OCI-LY3 (cell line): ENCODE results near the gene MAMLD1.

Source experiments
- H2AFZ ChIP-seq: fragments of 200-600, 300-600 bp; shearing (Covaris generic); 2 replicates; pipeline ENCODE4 v1.6.0; 2014; ENCODE audit warnings: antibody characterized with exemption, low read depth, low read length
- H3K27ac ChIP-seq: fragments of 200-600, 300-600 bp; sonication (generic); 2 replicates; pipeline ENCODE4 v1.5.1; 2014; ENCODE audit warnings: mild to moderate bottlenecking, low read length, moderate library complexity, mixed read lengths
- H3K27me3 ChIP-seq: fragments of 200-600, 300-600 bp; sonication (generic); 2 replicates; pipeline ENCODE4 v1.6.1; 2014; ENCODE audit warnings: low read depth, low read length, mixed read lengths
- H3K36me3 ChIP-seq: fragments of 200-600, 300-600 bp; sonication (generic); replicated peaks from 2 replicates; pipeline ENCODE3; 2014; ENCODE audit warnings: low read depth, low read length, mixed read lengths
- H3K4me1 ChIP-seq: fragments of 300-600, 200-600 bp; sonication (generic); 2 replicates; pipeline ENCODE4 v1.6.1; 2014; ENCODE audit warnings: low read length, mixed read lengths
- H3K4me2 ChIP-seq: fragments of 200-600, 300-600 bp; sonication (generic); 2 replicates; pipeline ENCODE4 v1.6.1; 2014; ENCODE audit warnings: low read length, mixed read lengths
- H3K4me3 ChIP-seq: fragments of 300-600, 200-600 bp; sonication (generic); 2 replicates; pipeline ENCODE4 v1.5.1; 2014; ENCODE audit warnings: antibody characterized with exemption, mild to moderate bottlenecking, low read length, moderate library complexity
- H3K79me2 ChIP-seq: fragments of 300-600, 200-600 bp; shearing (Covaris generic); 2 replicates; pipeline ENCODE4 v1.6.1; 2014; ENCODE audit warnings: mild to moderate bottlenecking, low read length, mixed read lengths
- H3K9ac ChIP-seq: fragments of 300-600, 200-600 bp; shearing (Covaris generic); 2 replicates; pipeline ENCODE4 v1.6.0; 2014; ENCODE audit warnings: mild to moderate bottlenecking, low read length, moderate library complexity
- H3K9me3 ChIP-seq: fragments of 200-600, 300-600 bp; shearing (Covaris generic); 2 replicates; pipeline ENCODE4 v1.6.1; 2014; ENCODE audit warnings: low read length, mixed read lengths; ENCODE audit not compliant: insufficient read depth
- H4K20me1 ChIP-seq: fragments of 200-600, 300-600 bp; sonication (generic); 2 replicates; pipeline ENCODE4 v1.6.1; 2016; ENCODE audit warnings: low read length, mixed read lengths; ENCODE audit not compliant: insufficient read depth
- CTCF ChIP-seq: fragments of 200-600, 300-600 bp; sonication (generic); IDR thresholded peaks from 2 replicates; pipeline ENCODE4 v1.5.1; 2014; ENCODE audit warnings: antibody characterized with exemption, low read length, low read depth
- EZH2phosphoT487 ChIP-seq: fragments of 200-600 bp; shearing (Covaris generic); IDR thresholded peaks from 2 replicates; pipeline ENCODE4 v1.6.1; 2018; ENCODE audit warnings: antibody characterized with exemption, mixed run types, low read depth

Gene MAMLD1

GRCh38 chrX:150366951-150367545 is 3.9 kb downstream of the MAMLD1 start:
- no peaks in the 10 kb centered on the region for H3K79me2 ChIP-seq
- peaks cover 8% of the 10 kb centered on the region; the same call in 1 of the 2 replicates for H3K4me1 ChIP-seq
- H2AFZ ChIP-seq: 0 out of 2 replicates have a peak overlapping the region, but pooled peaks have one; percentile 39
- peak overlapping the region; percentile 63 for H3K4me2 ChIP-seq
- peak overlapping the region; percentile 59 for H3K4me3 ChIP-seq
- no peak for TF ChIP-seq CTCF
- TF ChIP-seq EZH2phosphoT487: no peak
- no peak overlapping the region for H3K27ac ChIP-seq
- no peak overlapping the region for H3K9ac ChIP-seq
- H3K27me3 ChIP-seq: peaks cover 15% of the 10 kb centered on the region
- no peaks in the 10 kb centered on the region for H3K9me3 ChIP-seq
- no peaks in the 10 kb centered on the region for H4K20me1 ChIP-seq
- no peaks in the 10 kb centered on the region for H3K36me3 ChIP-seq

GRCh38 chrX:150370589-150371312 is 7.6 kb downstream of the MAMLD1 start:
- no peak overlapping the region for H2AFZ ChIP-seq
- no peak overlapping the region for H3K4me2 ChIP-seq
- H3K27me3 ChIP-seq: peaks cover 1% of the 10 kb centered on the region; the same call in 1 of the 2 replicates
- no peaks in the 10 kb centered on the region for H4K20me1 ChIP-seq
- TF ChIP-seq EZH2phosphoT487 (no peak), CTCF (no peak)
- no peak overlapping the region for H3K4me3 ChIP-seq
- no peaks in the 10 kb centered on the region for H3K79me2 ChIP-seq
- H3K9me3 ChIP-seq: no peaks in the 10 kb centered on the region
- H3K9ac ChIP-seq: no peak overlapping the region
- H3K4me1 ChIP-seq: peaks cover 8% of the 10 kb centered on the region; the same call in 1 of the 2 replicates
- no peaks in the 10 kb centered on the region for H3K36me3 ChIP-seq
- H3K27ac ChIP-seq: no peak overlapping the region

- H3K4me3 ChIP-seq: no peak overlapping the region
- H3K27ac ChIP-seq: no peak overlapping the region
- no peaks in the 10 kb centered on the region for H3K27me3 ChIP-seq
- no peaks in the 10 kb centered on the region for H3K79me2 ChIP-seq
- peaks cover under 1% of the 10 kb centered on the region; the same call in 1 of the 2 replicates for H3K4me1 ChIP-seq
- no peak overlapping the region for H3K4me2 ChIP-seq
- no peaks in the 10 kb centered on the region for H4K20me1 ChIP-seq
- no peaks in the 10 kb centered on the region for H3K36me3 ChIP-seq
- no peak overlapping the region for H3K9ac ChIP-seq
- no peaks in the 10 kb centered on the region for H3K9me3 ChIP-seq
- no peak overlapping the region for H2AFZ ChIP-seq
- TF ChIP-seq EZH2phosphoT487 (no peak), CTCF (no peak)
Observed at GRCh38 chrX:150371877-150372276, 8.8 kb downstream of the MAMLD1 start.

GRCh38 chrX:150372280-150372679 is 9.2 kb downstream of the MAMLD1 start:
- no peaks in the 10 kb centered on the region for H3K4me1 ChIP-seq
- no peak overlapping the region for H3K4me3 ChIP-seq
- no peaks in the 10 kb centered on the region for H4K20me1 ChIP-seq
- H3K27ac ChIP-seq: no peak overlapping the region
- H3K9ac ChIP-seq: no peak overlapping the region
- H3K79me2 ChIP-seq: no peaks in the 10 kb centered on the region
- no peaks in the 10 kb centered on the region for H3K36me3 ChIP-seq
- H3K27me3 ChIP-seq: no peaks in the 10 kb centered on the region
- no peaks in the 10 kb centered on the region for H3K9me3 ChIP-seq
- TF ChIP-seq EZH2phosphoT487: no peak
- no peak overlapping the region for H2AFZ ChIP-seq
- H3K4me2 ChIP-seq: no peak overlapping the region
